ENCODE measurements around the gene KRTAP5-3. TPM values are rescaled to one million over a fixed set of nuclear protein-coding genes. Genes with fewer than 3 reads are reported as not detected.

The KRTAP5-3 gene
- total and polyA plus RNA-seq, 2 of the 13 experiments (the other 11 are each of a cell fraction or from before 2014, with no cell fraction given), result not detected

- TF ChIP-seq ZBTB20 (CRISPR knock-in tag; IDR thresholded peaks at IDR 0.05; ENCODE audit: borderline replicate concordance, low read depth) (0 out of 2 replicates have a peak, but pooled peaks have one; percentile 43), AGO1 (IDR thresholded peaks at IDR 0.05; ENCODE audit: low read depth, low read length, poor library complexity, severe bottlenecking) (peak; percentile 72), MXD3 (CRISPR knock-in tag; IDR thresholded peaks at IDR 0.05) (no peak), DMAP1 (CRISPR knock-in tag; IDR thresholded peaks at IDR 0.05) (no peak), FLYWCH1 (CRISPR knock-in tag; IDR thresholded peaks at IDR 0.05) (no peak), GATAD1 (CRISPR knock-in tag; IDR thresholded peaks at IDR 0.05) (peak; percentile 57; the same call in 1 of the 2 replicates), ZFYVE20 (CRISPR knock-in tag; IDR thresholded peaks at IDR 0.05; ENCODE audit: borderline replicate concordance, low read depth) (no peak), ZMYM2 (CRISPR knock-in tag; IDR thresholded peaks at IDR 0.05) (no peak), AGO2 (optimal IDR thresholded peaks at IDR 0.05; ENCODE audit: low read depth, low read length) (no peak), SALL2 (CRISPR knock-in tag; IDR thresholded peaks at IDR 0.05) (no peak), POLR2AphosphoS5 (IDR thresholded peaks at IDR 0.05; ENCODE audit: low read depth, low read length) (no peak), STAG1 (CRISPR knock-in tag; IDR thresholded peaks at IDR 0.05) (peak; percentile 96), SOX6 (IDR thresholded peaks at IDR 0.05) (no peak), SOX6 (CRISPR knock-in tag; IDR thresholded peaks at IDR 0.05) (peak; percentile 33), ZNF280D (CRISPR knock-in tag; IDR thresholded peaks at IDR 0.05) (no peak), HIC2 (CRISPR knock-in tag; IDR thresholded peaks at IDR 0.05; ENCODE audit: low read depth) (no peak), PAF1 (CRISPR knock-in tag; IDR thresholded peaks at IDR 0.05) (no peak)
- TF ChIP-seq, protein P1, sequence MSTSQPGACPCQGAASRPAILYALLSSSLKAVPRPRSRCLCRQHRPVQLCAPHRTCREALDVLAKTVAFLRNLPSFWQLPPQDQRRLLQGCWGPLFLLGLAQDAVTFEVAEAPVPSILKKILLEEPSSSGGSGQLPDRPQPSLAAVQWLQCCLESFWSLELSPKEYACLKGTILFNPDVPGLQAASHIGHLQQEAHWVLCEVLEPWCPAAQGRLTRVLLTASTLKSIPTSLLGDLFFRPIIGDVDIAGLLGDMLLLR (CRISPR knock-in tag; IDR thresholded peaks at IDR 0.05), result no peak
- TF ChIP-seq, protein P2, sequence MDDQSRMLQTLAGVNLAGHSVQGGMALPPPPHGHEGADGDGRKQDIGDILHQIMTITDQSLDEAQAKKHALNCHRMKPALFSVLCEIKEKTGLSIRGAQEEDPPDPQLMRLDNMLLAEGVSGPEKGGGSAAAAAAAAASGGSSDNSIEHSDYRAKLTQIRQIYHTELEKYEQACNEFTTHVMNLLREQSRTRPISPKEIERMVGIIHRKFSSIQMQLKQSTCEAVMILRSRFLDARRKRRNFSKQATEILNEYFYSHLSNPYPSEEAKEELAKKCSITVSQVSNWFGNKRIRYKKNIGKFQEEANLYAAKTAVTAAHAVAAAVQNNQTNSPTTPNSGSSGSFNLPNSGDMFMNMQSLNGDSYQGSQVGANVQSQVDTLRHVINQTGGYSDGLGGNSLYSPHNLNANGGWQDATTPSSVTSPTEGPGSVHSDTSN (CRISPR knock-in tag; IDR thresholded peaks at IDR 0.05; ENCODE audit: borderline replicate concordance), result no peak
- TF ChIP-seq, protein P3, sequence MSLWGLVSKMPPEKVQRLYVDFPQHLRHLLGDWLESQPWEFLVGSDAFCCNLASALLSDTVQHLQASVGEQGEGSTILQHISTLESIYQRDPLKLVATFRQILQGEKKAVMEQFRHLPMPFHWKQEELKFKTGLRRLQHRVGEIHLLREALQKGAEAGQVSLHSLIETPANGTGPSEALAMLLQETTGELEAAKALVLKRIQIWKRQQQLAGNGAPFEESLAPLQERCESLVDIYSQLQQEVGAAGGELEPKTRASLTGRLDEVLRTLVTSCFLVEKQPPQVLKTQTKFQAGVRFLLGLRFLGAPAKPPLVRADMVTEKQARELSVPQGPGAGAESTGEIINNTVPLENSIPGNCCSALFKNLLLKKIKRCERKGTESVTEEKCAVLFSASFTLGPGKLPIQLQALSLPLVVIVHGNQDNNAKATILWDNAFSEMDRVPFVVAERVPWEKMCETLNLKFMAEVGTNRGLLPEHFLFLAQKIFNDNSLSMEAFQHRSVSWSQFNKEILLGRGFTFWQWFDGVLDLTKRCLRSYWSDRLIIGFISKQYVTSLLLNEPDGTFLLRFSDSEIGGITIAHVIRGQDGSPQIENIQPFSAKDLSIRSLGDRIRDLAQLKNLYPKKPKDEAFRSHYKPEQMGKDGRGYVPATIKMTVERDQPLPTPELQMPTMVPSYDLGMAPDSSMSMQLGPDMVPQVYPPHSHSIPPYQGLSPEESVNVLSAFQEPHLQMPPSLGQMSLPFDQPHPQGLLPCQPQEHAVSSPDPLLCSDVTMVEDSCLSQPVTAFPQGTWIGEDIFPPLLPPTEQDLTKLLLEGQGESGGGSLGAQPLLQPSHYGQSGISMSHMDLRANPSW (CRISPR knock-in tag; IDR thresholded peaks at IDR 0.05; ENCODE audit: borderline replicate concordance), result peak; percentile 61; the same call in 1 of the 2 replicates
Measured at GRCh38 chr11:1652771-1653540, 44.7 kb upstream of the KRTAP5-3 start (continued).
